ENCODE measurements around the gene NELL2. TPM values are rescaled to one million over a fixed set of nuclear protein-coding genes. Genes with fewer than 3 reads are reported as not detected.

Gene NELL2
- polyA plus RNA-seq, 1 of the 3 experiments (the other 2 are of a cell fraction), result 0.35 TPM

GRCh38 chr12:44544018-44544417 is 332.1 kb downstream of the NELL2 start:
- Histone ChIP-seq H3K9me3 (no peaks in the 10 kb centered on the region), H3K36me3 (replicated peaks in 1 of 2; ENCODE audit: control insufficient read depth in 1 of 2, insufficient read depth in 2 of 2, low read length in 1 of 2) (no peaks in the 10 kb centered on the region), H2AFZ (ENCODE audit: low read depth) (no peak overlapping the region), H3F3A (replicated peaks; ENCODE audit: insufficient read depth) (no peaks in the 10 kb centered on the region), H3K79me2 (ENCODE audit: insufficient read depth) (no peaks in the 10 kb centered on the region), H3K4me2 (no peak overlapping the region), H3K4me3 (ENCODE audit: low read depth in 2 of 2, low read length in 1 of 2) (no peak overlapping the region), H3K9me2 (no peaks in the 10 kb centered on the region), H3K9ac (no peak overlapping the region), H3K27me3 (ENCODE audit: insufficient read depth) (no peaks in the 10 kb centered on the region), H4K20me1 (ENCODE audit: insufficient read depth) (0 out of 2 replicates have a peak, but pooled peaks cover 4% of the 10 kb centered on the region), H3K27ac (ENCODE audit: low read depth in 2 of 2, low read length in 1 of 2) (no peak overlapping the region), H3K4me1 (ENCODE audit: control insufficient read depth in 1 of 2, insufficient read depth in 2 of 2, low read depth in 1 of 2, low read length in 1 of 2) (no peaks in the 10 kb centered on the region; a peak in 1 of 4 replicates)
- ChIA-PET POLR2A (no interaction called here), CTCF (no interaction called here)
- 57% methylated on average over 3 of the region's 3 CpGs for WGBS (ENCODE audit: low lambda C conversion rate)
- no peak for DNase-seq
- TF ChIP-seq YY1 (IDR thresholded peaks at IDR 0.05; ENCODE audit: low read depth) (no peak), SIN3A (IDR thresholded peaks at IDR 0.05; ENCODE audit: borderline replicate concordance, low read depth, low read length) (no peak), RCOR1 (IDR thresholded peaks at IDR 0.05; ENCODE audit: low read length) (no peak), TCF12 (IDR thresholded peaks at IDR 0.05) (no peak), RXRA (IDR thresholded peaks at IDR 0.05; ENCODE audit: borderline replicate concordance, low read depth) (no peak), SMC3 (IDR thresholded peaks at IDR 0.05; ENCODE audit: low read depth, low read length) (no peak), PBX3 (IDR thresholded peaks at IDR 0.05) (no peak), USF1 (IDR thresholded peaks at IDR 0.05; ENCODE audit: borderline replicate concordance, low read depth) (no peak), CHD2 (IDR thresholded peaks at IDR 0.05; ENCODE audit: low read length, partially characterized antibody) (no peak), MEF2A (IDR thresholded peaks at IDR 0.05; ENCODE audit: borderline replicate concordance, low read depth) (no peak), ELF1 (IDR thresholded peaks at IDR 0.05) (no peak), NRF1 (IDR thresholded peaks at IDR 0.05; ENCODE audit: low read depth, low read length) (no peak), FOXJ3 (CRISPR knock-in tag; IDR thresholded peaks at IDR 0.05) (no peak), EP300 (IDR thresholded peaks at IDR 0.05; ENCODE audit: borderline replicate concordance in 1 of 2, low read depth in 1 of 2, low read length in 1 of 2) (no peak), REST (IDR thresholded peaks at IDR 0.05; ENCODE audit: low read depth, low read length) (no peak)

Measured in SK-N-SH (cell line).